ENCODE measurements around the gene TMPRSS9.

- no peak for TF ChIP-seq CTCF (IDR thresholded peaks at IDR 0.05)
- TF ChIP-seq POLR2A (IDR thresholded peaks at IDR 0.05): no peak
Measured at GRCh38 chr19:2469102-2469914, 109.2 kb downstream of the TMPRSS9 start.
